K562 (cell line): Measurements from ENCODE around the gene CHCT1. TPM values are rescaled to one million over a fixed set of nuclear protein-coding genes. Genes with fewer than 3 reads are reported as not detected.
A peak's percentile ranks its signal among the peaks of the same experiment; 100 is the strongest.

ENCODE experiments used
- ATF7 ChIP-seq: fragments of 450-650 bp; IDR thresholded peaks from 2 replicates; pipeline ENCODE4 v1.7.1; 2014; ENCODE audit warnings: mild to moderate bottlenecking, moderate library complexity
- CCAR2 ChIP-seq: fragments of 200-400 bp; formaldehyde crosslinking; IDR thresholded peaks from 2 replicates; pipeline ENCODE4 v1.6.1; 2017; ENCODE audit warnings: mild to moderate bottlenecking, low read depth, low read length
- CEBPG ChIP-seq, 3 experiments: fragments of 200-800 bp in 1 of 3; sonication (Bioruptor generic) in 1 of 3; sonication (generic) in 1 of 3; formaldehyde crosslinking in 1 of 3; IDR thresholded peaks in 2 of 3; conservative IDR thresholded peaks in 1 of 3; 2 replicates each; pipeline versions ENCODE4 v1.6.1 to v1.8.0; 2016 to 2022; ENCODE audit warnings: missing compliant biosample characterization in 2 of 3, missing genetic modification characterization in 2 of 3, mild to moderate bottlenecking in 1 of 3, missing genetic modification reagents in 1 of 3
- DPF2 ChIP-seq: fragments of 450-650 bp; IDR thresholded peaks from 2 replicates; pipeline ENCODE4 v1.6.1; 2016
- ERF ChIP-seq: fragments of 450-650 bp; formaldehyde crosslinking; IDR thresholded peaks from 2 replicates; pipeline ENCODE4 v1.4.0; 2020; ENCODE audit warnings: mild to moderate bottlenecking, mixed read lengths
- ETV1 ChIP-seq: fragments of 450-650 bp; conservative IDR thresholded peaks from 2 replicates; pipeline ENCODE4 v1.6.1; 2016; ENCODE audit warnings: missing genetic modification characterization, control low read depth, low read depth, missing compliant biosample characterization
- MEIS2 ChIP-seq: fragments of 450-650 bp; IDR thresholded peaks from 2 replicates; pipeline ENCODE4 v1.6.1; 2014; ENCODE audit warnings: mild to moderate bottlenecking; ENCODE audit not compliant: partially characterized antibody
- MIER1 ChIP-seq: fragments of 450-650 bp; IDR thresholded peaks from 2 replicates; pipeline ENCODE4 v1.6.1; 2016; ENCODE audit warnings: antibody characterized with exemption, mild to moderate bottlenecking, low read depth
- NR3C1 ChIP-seq: sonication (generic); formaldehyde crosslinking; IDR thresholded peaks from 2 replicates; pipeline ENCODE4 v1.8.1; 2022; ENCODE audit warnings: missing genetic modification reagents
- PCBP2 ChIP-seq: fragments of 200-400 bp; formaldehyde crosslinking; IDR thresholded peaks from 2 replicates; pipeline ENCODE4 v1.6.1; 2018; ENCODE audit warnings: low read length, low read depth, mild to moderate bottlenecking, moderate library complexity; ENCODE audit not compliant: poor library complexity, severe bottlenecking
- PHF21A ChIP-seq: fragments of 450-650 bp; IDR thresholded peaks from 2 replicates; pipeline ENCODE4 v1.6.1; 2017; ENCODE audit warnings: low read depth, borderline replicate concordance
- RBFOX2 ChIP-seq: fragments of 200-400 bp; formaldehyde crosslinking; IDR thresholded peaks from 2 replicates; pipeline ENCODE4 v1.6.1; 2017; ENCODE audit warnings: low read depth, mild to moderate bottlenecking, low read length, moderate library complexity
- SMARCA4 ChIP-seq: fragments of 450-650 bp; IDR thresholded peaks from 2 replicates; pipeline ENCODE4 v1.6.1; 2016
- SP2 ChIP-seq: IDR thresholded peaks from 2 replicates; pipeline ENCODE4 v1.6.1; 2011; ENCODE audit warnings: mild to moderate bottlenecking, low read depth, low read length, moderate library complexity; ENCODE audit not compliant: poor library complexity, severe bottlenecking; ENCODE audit errors: extremely low read depth
- ZFX ChIP-seq: sonication (generic); formaldehyde crosslinking; IDR thresholded peaks from 2 replicates; pipeline ENCODE4 v1.8.0; 2022; ENCODE audit warnings: mild to moderate bottlenecking, missing genetic modification reagents, moderate library complexity
- ZNF239 ChIP-seq: fragments of 250-450 bp; sonication (Bioruptor Pico); IDR thresholded peaks from 2 replicates; pipeline ENCODE4 v1.4.0; 2020; ENCODE audit warnings: mild to moderate bottlenecking
- polyA plus RNA-seq, 8 experiments: library from polyadenylated mRNA; depleted of rRNA in 4 of 8; stranded (reverse) in 5 of 8; unstranded in 3 of 8; fragments of >200 nt; fragmentation: Nextera tagmentation in 2 of 8; fragmentation: Illumina TruSeq in 1 of 8; extraction: Ambion mirVana in 2 of 8; extraction: Trizol in 1 of 8; gene quantifications; 2 replicates each; pipeline versions ENCODE4 v1.2.1 to v1.2.3, GENCODE V29; 2011 to 2014; ENCODE audit warnings: inconsistent platforms in 1 of 8, missing spikeins in 1 of 8
- total RNA-seq, 7 experiments: library from RNA; depleted of rRNA in 6 of 7; stranded (reverse); fragments of >200 nt in 6 of 7; fragmentation: Illumina TruSeq in 2 of 7; extraction: Trizol in 2 of 7; gene quantifications; 2 replicates each; pipeline versions ENCODE4 v1.2.1 to v1.2.3, GENCODE V29; 2011 to 2021; ENCODE audit warnings: low replicate concordance in 1 of 7
- TF ChIP-seq, protein P1 (sequence below), 2 experiments: fragments of 450-650 bp; IDR thresholded peaks; 2 replicates each; pipeline ENCODE4 v1.6.1; 2018; ENCODE audit warnings: mild to moderate bottlenecking in 2 of 2, low read depth in 1 of 2; ENCODE audit not compliant: partially characterized antibody in 2 of 2
- TF ChIP-seq, protein P2 (sequence below), 2 experiments: IDR thresholded peaks in 1 of 2; conservative IDR thresholded peaks in 1 of 2; 2 replicates each; pipeline ENCODE4 v1.6.1; 2016; ENCODE audit warnings: low read depth in 2 of 2, mild to moderate bottlenecking in 1 of 2, missing compliant biosample characterization in 1 of 2, missing genetic modification characterization in 1 of 2, moderate library complexity in 1 of 2
- TF ChIP-seq, protein P3 (sequence below), 2 experiments: fragments of 450-650 bp; conservative IDR thresholded peaks; 2 replicates each; pipeline ENCODE4 v1.6.1; 2017; ENCODE audit warnings: mild to moderate bottlenecking in 2 of 2, moderate library complexity in 2 of 2

CHCT1 gene
- total and polyA plus RNA-seq, 9 of the 15 experiments (the other 6 are each of a cell fraction or from before 2014, with no cell fraction given): not detected

DNA sequence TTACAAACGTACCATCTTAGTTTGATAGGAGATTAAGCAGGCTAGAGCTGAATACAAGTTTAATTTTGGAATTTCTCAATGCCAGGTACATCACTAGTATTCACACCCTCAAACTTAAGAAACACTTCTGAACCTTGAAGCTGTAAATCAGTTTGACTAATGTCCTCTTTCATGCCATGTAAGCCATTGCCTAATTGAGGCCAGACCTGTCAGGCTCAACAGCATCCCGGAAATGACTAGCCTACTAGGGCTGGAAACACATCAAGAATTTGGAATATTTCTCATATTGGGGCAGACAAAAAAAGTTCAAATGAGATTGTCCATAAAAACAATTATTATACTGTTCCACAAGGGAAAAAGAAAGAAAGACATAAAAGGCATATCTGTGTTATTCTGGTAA is 32.1 kb upstream of the CHCT1 start (continued):
- TF ChIP-seq, protein P1, sequence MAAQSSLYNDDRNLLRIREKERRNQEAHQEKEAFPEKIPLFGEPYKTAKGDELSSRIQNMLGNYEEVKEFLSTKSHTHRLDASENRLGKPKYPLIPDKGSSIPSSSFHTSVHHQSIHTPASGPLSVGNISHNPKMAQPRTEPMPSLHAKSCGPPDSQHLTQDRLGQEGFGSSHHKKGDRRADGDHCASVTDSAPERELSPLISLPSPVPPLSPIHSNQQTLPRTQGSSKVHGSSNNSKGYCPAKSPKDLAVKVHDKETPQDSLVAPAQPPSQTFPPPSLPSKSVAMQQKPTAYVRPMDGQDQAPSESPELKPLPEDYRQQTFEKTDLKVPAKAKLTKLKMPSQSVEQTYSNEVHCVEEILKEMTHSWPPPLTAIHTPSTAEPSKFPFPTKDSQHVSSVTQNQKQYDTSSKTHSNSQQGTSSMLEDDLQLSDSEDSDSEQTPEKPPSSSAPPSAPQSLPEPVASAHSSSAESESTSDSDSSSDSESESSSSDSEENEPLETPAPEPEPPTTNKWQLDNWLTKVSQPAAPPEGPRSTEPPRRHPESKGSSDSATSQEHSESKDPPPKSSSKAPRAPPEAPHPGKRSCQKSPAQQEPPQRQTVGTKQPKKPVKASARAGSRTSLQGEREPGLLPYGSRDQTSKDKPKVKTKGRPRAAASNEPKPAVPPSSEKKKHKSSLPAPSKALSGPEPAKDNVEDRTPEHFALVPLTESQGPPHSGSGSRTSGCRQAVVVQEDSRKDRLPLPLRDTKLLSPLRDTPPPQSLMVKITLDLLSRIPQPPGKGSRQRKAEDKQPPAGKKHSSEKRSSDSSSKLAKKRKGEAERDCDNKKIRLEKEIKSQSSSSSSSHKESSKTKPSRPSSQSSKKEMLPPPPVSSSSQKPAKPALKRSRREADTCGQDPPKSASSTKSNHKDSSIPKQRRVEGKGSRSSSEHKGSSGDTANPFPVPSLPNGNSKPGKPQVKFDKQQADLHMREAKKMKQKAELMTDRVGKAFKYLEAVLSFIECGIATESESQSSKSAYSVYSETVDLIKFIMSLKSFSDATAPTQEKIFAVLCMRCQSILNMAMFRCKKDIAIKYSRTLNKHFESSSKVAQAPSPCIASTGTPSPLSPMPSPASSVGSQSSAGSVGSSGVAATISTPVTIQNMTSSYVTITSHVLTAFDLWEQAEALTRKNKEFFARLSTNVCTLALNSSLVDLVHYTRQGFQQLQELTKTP (IDR thresholded peaks at IDR 0.05; ENCODE audit: low read depth in 1 of 2, partially characterized antibody in 2 of 2): peak in 1 of 2 experiments; percentile 29
- no peak for TF ChIP-seq PCBP2
- peak; percentile 21; the same call in 1 of the 2 replicates for TF ChIP-seq DPF2
- 0 out of 2 replicates have a peak, but pooled peaks have one; percentile 5 for TF ChIP-seq RBFOX2
- TF ChIP-seq NR3C1 (CRISPR knock-in tag): no peak
- TF ChIP-seq MIER1: no peak
- TF ChIP-seq SMARCA4: 0 out of 2 replicates have a peak, but pooled peaks have one; percentile 9
- peak; percentile 99 for TF ChIP-seq MEIS2
- TF ChIP-seq, protein P2, sequence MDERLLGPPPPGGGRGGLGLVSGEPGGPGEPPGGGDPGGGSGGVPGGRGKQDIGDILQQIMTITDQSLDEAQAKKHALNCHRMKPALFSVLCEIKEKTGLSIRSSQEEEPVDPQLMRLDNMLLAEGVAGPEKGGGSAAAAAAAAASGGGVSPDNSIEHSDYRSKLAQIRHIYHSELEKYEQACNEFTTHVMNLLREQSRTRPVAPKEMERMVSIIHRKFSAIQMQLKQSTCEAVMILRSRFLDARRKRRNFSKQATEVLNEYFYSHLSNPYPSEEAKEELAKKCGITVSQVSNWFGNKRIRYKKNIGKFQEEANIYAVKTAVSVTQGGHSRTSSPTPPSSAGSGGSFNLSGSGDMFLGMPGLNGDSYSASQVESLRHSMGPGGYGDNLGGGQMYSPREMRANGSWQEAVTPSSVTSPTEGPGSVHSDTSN (CRISPR knock-in tag; IDR thresholded peaks at IDR 0.05; ENCODE audit: low read depth): no peak
- TF ChIP-seq, protein P2 (tag; conservative IDR thresholded peaks at IDR 0.05; ENCODE audit: low read depth): peak; percentile 97
- no peak for TF ChIP-seq ERF
- peak; percentile 57; the same call in 1 of the 2 replicates for TF ChIP-seq CEBPG (CRISPR knock-in tag; IDR thresholded peaks at IDR 0.05)
- TF ChIP-seq CEBPG (tag; conservative IDR thresholded peaks at IDR 0.05 in 1 of 2, IDR thresholded peaks at IDR 0.05 in 1 of 2): peak; percentile 77 to 81
- no peak for TF ChIP-seq ATF7
- peak; percentile 65 for TF ChIP-seq ETV1 (tag)
- TF ChIP-seq PHF21A: no peak
- TF ChIP-seq, protein P3, sequence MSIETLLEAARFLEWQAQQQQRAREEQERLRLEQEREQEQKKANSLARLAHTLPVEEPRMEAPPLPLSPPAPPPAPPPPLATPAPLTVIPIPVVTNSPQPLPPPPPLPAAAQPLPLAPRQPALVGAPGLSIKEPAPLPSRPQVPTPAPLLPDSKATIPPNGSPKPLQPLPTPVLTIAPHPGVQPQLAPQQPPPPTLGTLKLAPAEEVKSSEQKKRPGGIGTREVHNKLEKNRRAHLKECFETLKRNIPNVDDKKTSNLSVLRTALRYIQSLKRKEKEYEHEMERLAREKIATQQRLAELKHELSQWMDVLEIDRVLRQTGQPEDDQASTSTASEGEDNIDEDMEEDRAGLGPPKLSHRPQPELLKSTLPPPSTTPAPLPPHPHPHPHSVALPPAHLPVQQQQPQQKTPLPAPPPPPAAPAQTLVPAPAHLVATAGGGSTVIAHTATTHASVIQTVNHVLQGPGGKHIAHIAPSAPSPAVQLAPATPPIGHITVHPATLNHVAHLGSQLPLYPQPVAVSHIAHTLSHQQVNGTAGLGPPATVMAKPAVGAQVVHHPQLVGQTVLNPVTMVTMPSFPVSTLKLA (conservative IDR thresholded peaks at IDR 0.05): 0 out of 4 replicates have a peak, but pooled peaks of 1 of the 2 experiments have one; percentile 17
- TF ChIP-seq SP2: no peak
- TF ChIP-seq CCAR2: no peak
- TF ChIP-seq ZFX (CRISPR knock-in tag): no peak
- no peak for TF ChIP-seq ZNF239 (CRISPR knock-in tag)
